DOHH2 (cell line): ENCODE results near the gene ADCK1.

Experiments used
- H3F3A ChIP-seq: fragments of 200-600 bp; sonication (generic), shearing (Covaris generic); 2 replicates; pipeline ENCODE4 v1.6.0; 2016; ENCODE audit warnings: antibody characterized with exemption, mild to moderate bottlenecking; ENCODE audit not compliant: control insufficient read depth, insufficient read depth
- H3K27ac ChIP-seq: fragments of 200-600 bp; sonication (generic); 2 replicates; pipeline ENCODE4 v1.5.1; 2014; ENCODE audit warnings: low read depth, mild to moderate bottlenecking, low read length, moderate library complexity
- H3K27me3 ChIP-seq: fragments of 200-600 bp; sonication (generic); 2 replicates; pipeline ENCODE4 v1.6.1; 2014; ENCODE audit warnings: mild to moderate bottlenecking, low read length, mixed read lengths; ENCODE audit not compliant: control insufficient read depth
- H3K36me3 ChIP-seq: fragments of 200-600 bp; sonication (generic); 2 replicates; pipeline ENCODE4 v1.6.1; 2014; ENCODE audit warnings: mild to moderate bottlenecking, low read length, moderate library complexity, mixed read lengths; ENCODE audit not compliant: control insufficient read depth
- H3K4me1 ChIP-seq: fragments of 200-600 bp; sonication (generic); 2 replicates; pipeline ENCODE4 v1.6.1; 2014; ENCODE audit warnings: mild to moderate bottlenecking, low read length, mixed read lengths; ENCODE audit not compliant: control insufficient read depth
- H3K4me2 ChIP-seq: fragments of 200-600 bp; sonication (generic); 2 replicates; pipeline ENCODE4 v1.6.0; 2014; ENCODE audit warnings: mild to moderate bottlenecking, low read length, moderate library complexity
- H3K4me3 ChIP-seq: fragments of 200-600 bp; sonication (generic); 2 replicates; pipeline ENCODE4 v1.5.1; 2014; ENCODE audit warnings: mild to moderate bottlenecking, low read length, mixed read lengths
- H3K79me2 ChIP-seq: fragments of 200-600 bp; sonication (generic); 2 replicates; pipeline ENCODE4 v1.6.1; 2014; ENCODE audit warnings: mild to moderate bottlenecking, low read length, mixed read lengths; ENCODE audit not compliant: control insufficient read depth
- H3K9me2 ChIP-seq: fragments of 200-600 bp; sonication (generic); replicated peaks from 2 replicates; pipeline ENCODE4 v1.6.1; 2014; ENCODE audit warnings: mild to moderate bottlenecking, low read length, mixed read lengths; ENCODE audit not compliant: control insufficient read depth
- H3K9me3 ChIP-seq: fragments of 200-600 bp; sonication (generic); 2 replicates; pipeline ENCODE4 v1.6.1; 2014; ENCODE audit warnings: antibody characterized with exemption, low read length, mixed read lengths; ENCODE audit not compliant: control insufficient read depth, insufficient read depth
- H4K20me1 ChIP-seq: fragments of 200-600 bp; sonication (generic); 2 replicates; pipeline ENCODE4 v1.6.0; 2014; ENCODE audit warnings: low read depth, mild to moderate bottlenecking, antibody characterized with exemption, low read length, moderate library complexity; ENCODE audit not compliant: control insufficient read depth, insufficient read depth
- CTCF ChIP-seq: fragments of 200-600 bp; sonication (generic); IDR thresholded peaks from one replicate; pipeline ENCODE4 v1.5.1; 2014; ENCODE audit warnings: antibody characterized with exemption, mild to moderate bottlenecking, low read depth, low read length; ENCODE audit not compliant: poor library complexity, severe bottlenecking
- EZH2phosphoT487 ChIP-seq: fragments of 200-600 bp; sonication (generic); IDR thresholded peaks from 2 replicates; pipeline ENCODE4 v1.6.1; 2017; ENCODE audit warnings: borderline replicate concordance, mild to moderate bottlenecking, antibody characterized with exemption, low read length, moderate library complexity, mixed read lengths

Gene ADCK1

GRCh38 chr14:77825895-77826519 lies 26.1 kb downstream of the ADCK1 start:
- Histone ChIP-seq H3K4me3 (no peak overlapping the region), H3K79me2 (no peaks in the 10 kb centered on the region), H3K27me3 (no peaks in the 10 kb centered on the region), H3K4me1 (no peaks in the 10 kb centered on the region), H3F3A (no peaks in the 10 kb centered on the region), H3K9me2 (no peaks in the 10 kb centered on the region), H3K36me3 (0 out of 2 replicates have a peak, but pooled peaks cover 2% of the 10 kb centered on the region), H3K4me2 (no peak overlapping the region), H4K20me1 (no peaks in the 10 kb centered on the region), H3K9me3 (no peaks in the 10 kb centered on the region), H3K27ac (no peak overlapping the region)
- TF ChIP-seq CTCF: no peak
- no peak for TF ChIP-seq EZH2phosphoT487

- no peaks in the 10 kb centered on the region for H3K9me2 ChIP-seq
- no peak for TF ChIP-seq CTCF
- TF ChIP-seq EZH2phosphoT487: no peak
Observed at GRCh38 chr14:77830692-77831091, 30.8 kb downstream of the ADCK1 start.

GRCh38 chr14:77832297-77832696 lies 32.4 kb downstream of the ADCK1 start:
- H3F3A ChIP-seq: no peaks in the 10 kb centered on the region
- no peaks in the 10 kb centered on the region for H3K9me3 ChIP-seq
- H3K79me2 ChIP-seq: no peaks in the 10 kb centered on the region
- H4K20me1 ChIP-seq: no peaks in the 10 kb centered on the region
- TF ChIP-seq CTCF (no peak), EZH2phosphoT487 (no peak)
- H3K27ac ChIP-seq: no peak overlapping the region
- H3K4me3 ChIP-seq: no peak overlapping the region
- no peaks in the 10 kb centered on the region for H3K9me2 ChIP-seq
- H3K27me3 ChIP-seq: no peaks in the 10 kb centered on the region
- no peak overlapping the region for H3K4me2 ChIP-seq
- no peaks in the 10 kb centered on the region for H3K4me1 ChIP-seq
- 0 out of 2 replicates have a peak, but pooled peaks cover 2% of the 10 kb centered on the region for H3K36me3 ChIP-seq

More at GRCh38 chr14:77830692-77831091, 30.8 kb downstream of the ADCK1 start:
- Histone ChIP-seq H3K79me2 (no peaks in the 10 kb centered on the region), H3K27me3 (no peaks in the 10 kb centered on the region), H3K4me2 (no peak overlapping the region), H3K9me3 (no peaks in the 10 kb centered on the region), H3F3A (no peaks in the 10 kb centered on the region), H3K36me3 (0 out of 2 replicates have a peak, but pooled peaks cover 2% of the 10 kb centered on the region), H4K20me1 (no peaks in the 10 kb centered on the region), H3K4me3 (no peak overlapping the region), H3K4me1 (no peaks in the 10 kb centered on the region), H3K27ac (no peak overlapping the region)
